KOPT-K1 (cell line): ENCODE results near the gene GUCY1B1.
A peak's percentile ranks its signal among the peaks of the same experiment; 100 is the strongest.

Experiments
- H3K27ac ChIP-seq: fragments of 200-600 bp; sonication (generic); 2 replicates; pipeline ENCODE4 v1.5.1; 2016; ENCODE audit warnings: antibody characterized with exemption, mild to moderate bottlenecking, low read depth, low read length; ENCODE audit not compliant: poor library complexity, severe bottlenecking
- H3K36me3 ChIP-seq: fragments of 200-600 bp; sonication (generic); 2 replicates; pipeline ENCODE4 v1.5.1; 2017; ENCODE audit warnings: antibody characterized with exemption, mild to moderate bottlenecking, low read length, moderate library complexity; ENCODE audit not compliant: insufficient read depth
- H3K9me3 ChIP-seq: fragments of 200-600 bp; sonication (generic); 2 replicates; pipeline ENCODE4 v1.5.1; 2017; ENCODE audit warnings: antibody characterized with exemption, low read length, mild to moderate bottlenecking; ENCODE audit not compliant: insufficient read depth, poor library complexity, severe bottlenecking

GUCY1B1 gene

GRCh38 chr4:155758481-155759371 lies at the start of gene GUCY1B1:
Gene GUCY1B1 (plus strand): TSS chr4:155759021. CDS start chr4:155759141, 120 bp downstream.
- no peaks in the 10 kb centered on the region for H3K36me3 ChIP-seq
- H3K9me3 ChIP-seq: no peaks in the 10 kb centered on the region
- H3K27ac ChIP-seq: peak within 1 kb of the TSS; percentile 59

GRCh38 chr4:155709918-155710317 lies 48.9 kb upstream of the GUCY1B1 start:
- H3K36me3 ChIP-seq: peaks cover 16% of the 10 kb centered on the region
- H3K27ac ChIP-seq: no peak overlapping the region

GRCh38 chr4:155711556-155711955 lies 47.3 kb upstream of the GUCY1B1 start:
- H3K9me3 ChIP-seq: no peaks in the 10 kb centered on the region
- H3K27ac ChIP-seq: no peak overlapping the region
- H3K36me3 ChIP-seq: peaks cover 16% of the 10 kb centered on the region

More at GRCh38 chr4:155709918-155710317, 48.9 kb upstream of the GUCY1B1 start:
- H3K9me3 ChIP-seq: no peaks in the 10 kb centered on the region

- no peaks in the 10 kb centered on the region for H3K9me3 ChIP-seq
- H3K27ac ChIP-seq: no peak overlapping the region
- H3K36me3 ChIP-seq: peaks cover 16% of the 10 kb centered on the region
Measured at GRCh38 chr4:155712846-155713245, 46.0 kb upstream of the GUCY1B1 start.

- Histone ChIP-seq H3K27ac (no peak overlapping the region), H3K9me3 (no peaks in the 10 kb centered on the region), H3K36me3 (peaks cover 20% of the 10 kb centered on the region)
Measured at GRCh38 chr4:155713911-155714310, 44.9 kb upstream of the GUCY1B1 start.

GRCh38 chr4:155722336-155722735 lies 36.5 kb upstream of the GUCY1B1 start:
- no peak overlapping the region for H3K27ac ChIP-seq
- no peaks in the 10 kb centered on the region for H3K9me3 ChIP-seq
- H3K36me3 ChIP-seq: peaks cover 24% of the 10 kb centered on the region

GRCh38 chr4:155722816-155723499 lies 35.9 kb upstream of the GUCY1B1 start:
- no peak overlapping the region for H3K27ac ChIP-seq
- H3K9me3 ChIP-seq: no peaks in the 10 kb centered on the region
- peaks cover 24% of the 10 kb centered on the region for H3K36me3 ChIP-seq

GRCh38 chr4:155724731-155725130 lies 34.1 kb upstream of the GUCY1B1 start:
- Histone ChIP-seq H3K27ac (no peak overlapping the region), H3K36me3 (peaks cover 20% of the 10 kb centered on the region), H3K9me3 (no peaks in the 10 kb centered on the region)

GRCh38 chr4:155734065-155734464 lies 24.8 kb upstream of the GUCY1B1 start:
- H3K27ac ChIP-seq: no peak overlapping the region
- no peaks in the 10 kb centered on the region for H3K36me3 ChIP-seq
- no peaks in the 10 kb centered on the region for H3K9me3 ChIP-seq

GRCh38 chr4:155734951-155735350 lies 23.9 kb upstream of the GUCY1B1 start:
- Histone ChIP-seq H3K27ac (no peak overlapping the region), H3K36me3 (no peaks in the 10 kb centered on the region), H3K9me3 (no peaks in the 10 kb centered on the region)

GRCh38 chr4:155735496-155735895 lies 23.3 kb upstream of the GUCY1B1 start:
- Histone ChIP-seq H3K27ac (no peak overlapping the region), H3K36me3 (no peaks in the 10 kb centered on the region), H3K9me3 (no peaks in the 10 kb centered on the region)

GRCh38 chr4:155738548-155738947 lies 20.3 kb upstream of the GUCY1B1 start:
- Histone ChIP-seq H3K9me3 (no peaks in the 10 kb centered on the region), H3K36me3 (no peaks in the 10 kb centered on the region), H3K27ac (no peak overlapping the region)

GRCh38 chr4:155741546-155741945 lies 17.3 kb upstream of the GUCY1B1 start:
- Histone ChIP-seq H3K27ac (no peak overlapping the region), H3K9me3 (no peaks in the 10 kb centered on the region), H3K36me3 (no peaks in the 10 kb centered on the region)

GRCh38 chr4:155742310-155743015 lies 16.4 kb upstream of the GUCY1B1 start:
- Histone ChIP-seq H3K36me3 (no peaks in the 10 kb centered on the region), H3K9me3 (no peaks in the 10 kb centered on the region), H3K27ac (no peak overlapping the region)

GRCh38 chr4:155745984-155746383 lies 12.8 kb upstream of the GUCY1B1 start:
- Histone ChIP-seq H3K9me3 (no peaks in the 10 kb centered on the region), H3K36me3 (no peaks in the 10 kb centered on the region), H3K27ac (no peak overlapping the region)
